HCT116 (cell line): ENCODE measurements around the gene LRRC72.

ENCODE experiments used
- CBX3 ChIP-seq: IDR thresholded peaks from 2 replicates; pipeline ENCODE4 v1.6.1; 2012; ENCODE audit warnings: low read depth
- FOSL1 ChIP-seq: IDR thresholded peaks from 2 replicates; pipeline ENCODE4 v1.6.1; 2012; ENCODE audit warnings: low read depth
- JUND ChIP-seq: IDR thresholded peaks from 2 replicates; pipeline ENCODE4 v1.6.1; 2012
- POLR2A ChIP-seq: IDR thresholded peaks from 2 replicates; pipeline ENCODE4 v1.7.0; 2011; ENCODE audit warnings: borderline replicate concordance; ENCODE audit not compliant: insufficient read depth, insufficient read length; ENCODE audit errors: extremely low read depth
- POLR2AphosphoS5 ChIP-seq: IDR thresholded peaks from 2 replicates; pipeline ENCODE4 v1.6.1; 2011; ENCODE audit warnings: mild to moderate bottlenecking, low read depth, low read length, moderate library complexity
- RAD21 ChIP-seq: IDR thresholded peaks from 2 replicates; pipeline ENCODE4 v1.6.1; 2012; ENCODE audit warnings: low read depth, mild to moderate bottlenecking
- SIN3A ChIP-seq: IDR thresholded peaks from 2 replicates; pipeline ENCODE4 v1.6.1; 2012; ENCODE audit warnings: low read depth
- YY1 ChIP-seq: IDR thresholded peaks from 2 replicates; pipeline ENCODE4 v1.6.1; 2011; ENCODE audit warnings: low read length, low read depth, moderate library complexity, mild to moderate bottlenecking; ENCODE audit not compliant: insufficient replicate concordance; ENCODE audit errors: extremely low read depth
- TF ChIP-seq, protein P1 (sequence below), 3 experiments: fragments of 200-600 bp in 1 of 3; sonication (generic) in 1 of 3; IDR thresholded peaks in 2 of 3; conservative IDR thresholded peaks in 1 of 3; 2 replicates each; pipeline ENCODE4 v1.5.1; 2012 to 2017; ENCODE audit warnings: low read depth in 2 of 3, low read length in 2 of 3, antibody characterized with exemption in 1 of 3, borderline replicate concordance in 1 of 3, control low read depth in 1 of 3, mild to moderate bottlenecking in 1 of 3, mixed read lengths in 1 of 3, mixed run types in 1 of 3, moderate library complexity in 1 of 3; ENCODE audit not compliant: insufficient read depth in 1 of 3
- TF ChIP-seq, protein P2 (sequence below): IDR thresholded peaks from 2 replicates; pipeline ENCODE4 v1.6.1; 2012; ENCODE audit warnings: low read depth
- TF ChIP-seq, protein P3 (sequence below): IDR thresholded peaks from 2 replicates; pipeline ENCODE4 v1.6.1; 2012
- TF ChIP-seq, protein P4 (sequence below): IDR thresholded peaks from 2 replicates; pipeline ENCODE4 v1.6.1; 2012

DNA sequence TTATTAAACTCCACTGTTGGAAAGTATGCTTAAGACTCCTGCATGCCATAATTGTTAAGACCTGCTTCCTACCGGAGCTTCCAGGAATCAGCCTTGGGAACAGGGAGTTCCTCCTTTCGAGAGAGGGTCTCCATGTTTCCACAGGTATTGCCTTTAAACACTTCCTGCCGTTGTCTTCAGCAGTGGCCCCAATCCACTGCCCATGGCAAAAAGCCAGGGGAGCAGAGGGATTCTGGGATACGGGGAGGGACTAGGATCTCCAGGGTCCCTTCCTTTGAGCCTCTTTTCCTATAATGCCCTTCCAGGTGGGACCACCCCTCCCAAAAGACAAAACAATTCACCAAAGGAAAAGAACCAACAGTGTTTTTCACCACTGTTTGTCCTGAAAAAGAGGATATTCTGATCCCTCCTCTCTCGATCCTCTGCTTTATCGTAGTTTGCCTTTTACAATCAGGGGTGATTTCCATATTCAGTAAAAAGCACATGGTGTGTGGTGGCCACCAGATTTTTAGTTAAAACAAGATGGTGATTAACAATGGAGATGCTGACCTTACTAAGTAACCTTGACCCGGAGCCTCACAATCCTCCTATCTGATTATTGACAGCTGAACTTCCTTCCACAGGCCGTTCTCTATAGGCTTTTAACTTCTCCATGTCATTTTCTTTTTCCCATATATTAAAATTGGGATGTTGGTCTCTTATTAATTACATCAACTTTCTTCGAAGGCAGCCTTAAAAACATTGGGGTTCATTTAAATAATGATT lies 36.0 kb downstream of the LRRC72 start:
- TF ChIP-seq, protein P1, sequence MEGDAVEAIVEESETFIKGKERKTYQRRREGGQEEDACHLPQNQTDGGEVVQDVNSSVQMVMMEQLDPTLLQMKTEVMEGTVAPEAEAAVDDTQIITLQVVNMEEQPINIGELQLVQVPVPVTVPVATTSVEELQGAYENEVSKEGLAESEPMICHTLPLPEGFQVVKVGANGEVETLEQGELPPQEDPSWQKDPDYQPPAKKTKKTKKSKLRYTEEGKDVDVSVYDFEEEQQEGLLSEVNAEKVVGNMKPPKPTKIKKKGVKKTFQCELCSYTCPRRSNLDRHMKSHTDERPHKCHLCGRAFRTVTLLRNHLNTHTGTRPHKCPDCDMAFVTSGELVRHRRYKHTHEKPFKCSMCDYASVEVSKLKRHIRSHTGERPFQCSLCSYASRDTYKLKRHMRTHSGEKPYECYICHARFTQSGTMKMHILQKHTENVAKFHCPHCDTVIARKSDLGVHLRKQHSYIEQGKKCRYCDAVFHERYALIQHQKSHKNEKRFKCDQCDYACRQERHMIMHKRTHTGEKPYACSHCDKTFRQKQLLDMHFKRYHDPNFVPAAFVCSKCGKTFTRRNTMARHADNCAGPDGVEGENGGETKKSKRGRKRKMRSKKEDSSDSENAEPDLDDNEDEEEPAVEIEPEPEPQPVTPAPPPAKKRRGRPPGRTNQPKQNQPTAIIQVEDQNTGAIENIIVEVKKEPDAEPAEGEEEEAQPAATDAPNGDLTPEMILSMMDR (IDR thresholded peaks at IDR 0.05 in 2 of 3, conservative IDR thresholded peaks at IDR 0.05 in 1 of 3; ENCODE audit: borderline replicate concordance in 1 of 3, insufficient read depth in 1 of 3, low read depth in 2 of 3, low read length in 2 of 3), result no peak
- TF ChIP-seq FOSL1, result no peak
- TF ChIP-seq JUND, result no peak
- no peak for TF ChIP-seq CBX3
- TF ChIP-seq POLR2AphosphoS5, result no peak
- TF ChIP-seq, protein P2, sequence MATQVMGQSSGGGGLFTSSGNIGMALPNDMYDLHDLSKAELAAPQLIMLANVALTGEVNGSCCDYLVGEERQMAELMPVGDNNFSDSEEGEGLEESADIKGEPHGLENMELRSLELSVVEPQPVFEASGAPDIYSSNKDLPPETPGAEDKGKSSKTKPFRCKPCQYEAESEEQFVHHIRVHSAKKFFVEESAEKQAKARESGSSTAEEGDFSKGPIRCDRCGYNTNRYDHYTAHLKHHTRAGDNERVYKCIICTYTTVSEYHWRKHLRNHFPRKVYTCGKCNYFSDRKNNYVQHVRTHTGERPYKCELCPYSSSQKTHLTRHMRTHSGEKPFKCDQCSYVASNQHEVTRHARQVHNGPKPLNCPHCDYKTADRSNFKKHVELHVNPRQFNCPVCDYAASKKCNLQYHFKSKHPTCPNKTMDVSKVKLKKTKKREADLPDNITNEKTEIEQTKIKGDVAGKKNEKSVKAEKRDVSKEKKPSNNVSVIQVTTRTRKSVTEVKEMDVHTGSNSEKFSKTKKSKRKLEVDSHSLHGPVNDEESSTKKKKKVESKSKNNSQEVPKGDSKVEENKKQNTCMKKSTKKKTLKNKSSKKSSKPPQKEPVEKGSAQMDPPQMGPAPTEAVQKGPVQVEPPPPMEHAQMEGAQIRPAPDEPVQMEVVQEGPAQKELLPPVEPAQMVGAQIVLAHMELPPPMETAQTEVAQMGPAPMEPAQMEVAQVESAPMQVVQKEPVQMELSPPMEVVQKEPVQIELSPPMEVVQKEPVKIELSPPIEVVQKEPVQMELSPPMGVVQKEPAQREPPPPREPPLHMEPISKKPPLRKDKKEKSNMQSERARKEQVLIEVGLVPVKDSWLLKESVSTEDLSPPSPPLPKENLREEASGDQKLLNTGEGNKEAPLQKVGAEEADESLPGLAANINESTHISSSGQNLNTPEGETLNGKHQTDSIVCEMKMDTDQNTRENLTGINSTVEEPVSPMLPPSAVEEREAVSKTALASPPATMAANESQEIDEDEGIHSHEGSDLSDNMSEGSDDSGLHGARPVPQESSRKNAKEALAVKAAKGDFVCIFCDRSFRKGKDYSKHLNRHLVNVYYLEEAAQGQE, result no peak
- TF ChIP-seq, protein P3, sequence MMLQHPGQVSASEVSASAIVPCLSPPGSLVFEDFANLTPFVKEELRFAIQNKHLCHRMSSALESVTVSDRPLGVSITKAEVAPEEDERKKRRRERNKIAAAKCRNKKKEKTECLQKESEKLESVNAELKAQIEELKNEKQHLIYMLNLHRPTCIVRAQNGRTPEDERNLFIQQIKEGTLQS, result no peak
- no peak for TF ChIP-seq YY1
- no peak for TF ChIP-seq POLR2A
- TF ChIP-seq, protein P4, sequence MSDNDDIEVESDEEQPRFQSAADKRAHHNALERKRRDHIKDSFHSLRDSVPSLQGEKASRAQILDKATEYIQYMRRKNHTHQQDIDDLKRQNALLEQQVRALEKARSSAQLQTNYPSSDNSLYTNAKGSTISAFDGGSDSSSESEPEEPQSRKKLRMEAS, result no peak
- TF ChIP-seq RAD21, result no peak
- no peak for TF ChIP-seq SIN3A
